HepG2 (cell line): Measurements from ENCODE around the gene ZNFX1. TPM values are rescaled to one million over a fixed set of nuclear protein-coding genes. Genes with fewer than 3 reads are reported as not detected.

Source experiments
- CBX2 ChIP-seq, 2 experiments: fragments of 200-600 bp in 1 of 2; sonication (generic); formaldehyde crosslinking in 1 of 2; IDR thresholded peaks; 2 replicates each; pipeline versions ENCODE4 v1.7.0 to v1.8.1; 2018 to 2022; ENCODE audit warnings: low read depth in 2 of 2, low read length in 1 of 2, mild to moderate bottlenecking in 1 of 2, missing genetic modification reagents in 1 of 2
- MAF1 ChIP-seq: sonication (generic); formaldehyde crosslinking; IDR thresholded peaks from 2 replicates; pipeline ENCODE4 v1.5.0; 2020; ENCODE audit warnings: missing genetic modification reagents, borderline replicate concordance
- MAZ ChIP-seq, 2 experiments: sonication (generic) in 1 of 2; formaldehyde crosslinking in 1 of 2; IDR thresholded peaks; 2 replicates each; pipeline versions ENCODE4 v1.5.0 to v1.6.1; 2012 to 2020; ENCODE audit warnings: low read depth in 2 of 2, mild to moderate bottlenecking in 2 of 2, borderline replicate concordance in 1 of 2, improper control_type of control experiment in 1 of 2, low read length in 1 of 2, missing genetic modification reagents in 1 of 2, moderate library complexity in 1 of 2
- MED8 ChIP-seq: sonication (generic); formaldehyde crosslinking; IDR thresholded peaks from 2 replicates; pipeline ENCODE4 v1.8.1; 2023; ENCODE audit warnings: mild to moderate bottlenecking, missing genetic modification reagents; ENCODE audit not compliant: insufficient replicate concordance
- NRL ChIP-seq: sonication (generic); formaldehyde crosslinking; IDR thresholded peaks from 2 replicates; pipeline ENCODE4 v1.5.0; 2020; ENCODE audit warnings: missing genetic modification reagents, mild to moderate bottlenecking, moderate library complexity, borderline replicate concordance
- PAF1 ChIP-seq: IDR thresholded peaks from 2 replicates; pipeline ENCODE4 v1.6.1; 2016; ENCODE audit warnings: missing genetic modification reagents, missing compliant biosample characterization
- SETDB1 ChIP-seq: sonication (generic); formaldehyde crosslinking; IDR thresholded peaks from 2 replicates; pipeline ENCODE4 v1.5.1; 2020; ENCODE audit warnings: missing genetic modification reagents, mild to moderate bottlenecking, borderline replicate concordance
- SMARCE1 ChIP-seq: fragments of 450-650 bp; IDR thresholded peaks from 2 replicates; pipeline ENCODE4 v1.6.1; 2017; ENCODE audit warnings: borderline replicate concordance
- SRY ChIP-seq: sonication (generic); formaldehyde crosslinking; IDR thresholded peaks from 2 replicates; pipeline ENCODE4 v1.8.0; 2022; ENCODE audit warnings: mild to moderate bottlenecking, missing genetic modification reagents
- ZNF180 ChIP-seq: sonication (generic); formaldehyde crosslinking; IDR thresholded peaks from 2 replicates; pipeline ENCODE4 v1.4.0; 2020; ENCODE audit warnings: low read depth, missing genetic modification reagents, borderline replicate concordance
- ZNF460 ChIP-seq: sonication (generic); formaldehyde crosslinking; IDR thresholded peaks from 2 replicates; pipeline ENCODE4 v1.5.1; 2020; ENCODE audit warnings: missing genetic modification reagents, mild to moderate bottlenecking, borderline replicate concordance
- polyA plus RNA-seq, 8 experiments: library from polyadenylated mRNA; depleted of rRNA in 3 of 8; stranded (reverse) in 7 of 8; unstranded in 1 of 8; fragments of >200 nt; fragmentation: Illumina TruSeq in 4 of 8; extraction: Trizol in 4 of 8; gene quantifications; 2 replicates each; pipeline versions ENCODE4 v1.2.1 to v1.2.3, GENCODE V29; 2011 to 2016; ENCODE audit warnings: low read depth in 4 of 8, missing spikeins in 1 of 8, mixed read lengths in 1 of 8; ENCODE audit not compliant: insufficient read depth in 1 of 8
- total RNA-seq, 5 experiments: library from RNA; depleted of rRNA; stranded (reverse); fragments of >200 nt; fragmentation: Illumina TruSeq; extraction: Trizol; gene quantifications; 2 replicates each; pipeline ENCODE4 v1.2.3, GENCODE V29; 2016; ENCODE audit warnings: low read depth in 1 of 5
- TF ChIP-seq, protein P1 (sequence below): sonication (generic); formaldehyde crosslinking; IDR thresholded peaks from 2 replicates; pipeline ENCODE4 v1.4.0; 2020; ENCODE audit warnings: missing genetic modification reagents
- TF ChIP-seq, protein P2 (sequence below): sonication (generic); formaldehyde crosslinking; IDR thresholded peaks from 2 replicates; pipeline ENCODE4 v1.5.1; 2020; ENCODE audit warnings: mild to moderate bottlenecking, missing genetic modification reagents, moderate library complexity
- TF ChIP-seq, protein P3 (sequence below): fragments of 450-650 bp; IDR thresholded peaks from 2 replicates; pipeline ENCODE4 v1.6.1; 2017
- TF ChIP-seq, protein P4 (sequence below): sonication (generic); formaldehyde crosslinking; IDR thresholded peaks from 2 replicates; pipeline ENCODE4 v1.5.0; 2020; ENCODE audit warnings: missing genetic modification reagents
- TF ChIP-seq, protein P5 (sequence below): sonication (generic); formaldehyde crosslinking; IDR thresholded peaks from 2 replicates; pipeline ENCODE4 v1.4.0; 2020; ENCODE audit warnings: mild to moderate bottlenecking, missing genetic modification reagents

The ZNFX1 gene
- total and polyA plus RNA-seq, 2 of the 13 experiments (the other 11 are each of a cell fraction or from before 2014, with no cell fraction given), result 2.9 to 11.1 TPM

DNA sequence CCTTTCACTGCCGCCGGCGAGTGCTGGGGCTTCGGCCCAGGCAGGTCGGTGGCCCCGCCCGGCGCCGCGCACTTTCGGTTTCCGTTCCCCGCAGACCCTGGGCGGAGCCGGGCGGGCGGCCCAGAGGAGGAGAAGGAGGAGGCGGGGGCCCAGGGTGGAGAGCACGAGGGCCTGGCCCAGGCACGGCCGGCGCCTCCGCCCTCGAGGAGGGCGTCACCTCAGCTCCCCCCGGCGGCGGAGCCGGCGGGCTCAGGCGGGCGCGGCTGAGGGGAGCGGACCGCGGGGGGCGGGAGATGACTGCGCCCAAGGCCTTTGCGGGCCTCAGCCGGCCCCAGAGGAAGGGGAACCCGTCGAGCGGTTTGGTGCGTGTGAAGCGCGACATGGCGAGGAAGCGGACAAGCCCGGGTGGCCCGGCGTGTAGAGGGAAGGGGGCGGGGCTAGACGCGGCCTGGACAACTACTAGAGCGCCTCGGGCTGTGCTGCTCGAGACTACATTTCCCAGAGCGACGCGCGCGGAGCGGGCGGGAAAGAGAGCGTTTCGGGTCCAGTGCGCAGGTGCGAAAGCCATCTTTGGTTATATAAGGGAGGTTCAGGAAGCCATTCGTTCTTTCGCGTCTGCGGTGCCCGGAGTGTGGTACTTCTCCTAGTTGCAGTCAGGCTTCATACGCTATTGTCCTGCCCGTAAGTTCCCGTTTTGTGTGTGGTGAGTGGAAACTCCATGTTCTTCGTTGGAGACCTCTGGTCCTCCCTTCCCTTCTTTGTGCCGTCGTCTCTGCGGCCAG is at the start of gene ZNFX1 (continued):
- TF ChIP-seq MAZ (IDR thresholded peaks at IDR 0.05; ENCODE audit: borderline replicate concordance, low read depth, low read length), result peak; percentile 97; the same call in 1 of the 2 replicates
- TF ChIP-seq MAZ (CRISPR knock-in tag; IDR thresholded peaks at IDR 0.05; ENCODE audit: low read depth), result peak; percentile 100
- TF ChIP-seq, protein P1, sequence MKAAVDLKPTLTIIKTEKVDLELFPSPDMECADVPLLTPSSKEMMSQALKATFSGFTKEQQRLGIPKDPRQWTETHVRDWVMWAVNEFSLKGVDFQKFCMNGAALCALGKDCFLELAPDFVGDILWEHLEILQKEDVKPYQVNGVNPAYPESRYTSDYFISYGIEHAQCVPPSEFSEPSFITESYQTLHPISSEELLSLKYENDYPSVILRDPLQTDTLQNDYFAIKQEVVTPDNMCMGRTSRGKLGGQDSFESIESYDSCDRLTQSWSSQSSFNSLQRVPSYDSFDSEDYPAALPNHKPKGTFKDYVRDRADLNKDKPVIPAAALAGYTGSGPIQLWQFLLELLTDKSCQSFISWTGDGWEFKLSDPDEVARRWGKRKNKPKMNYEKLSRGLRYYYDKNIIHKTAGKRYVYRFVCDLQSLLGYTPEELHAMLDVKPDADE, result peak; percentile 77; the same call in 1 of the 2 replicates
- no peak for TF ChIP-seq SMARCE1
- peak; percentile 97 for TF ChIP-seq ZNF180 (CRISPR knock-in tag)
- TF ChIP-seq, protein P2, sequence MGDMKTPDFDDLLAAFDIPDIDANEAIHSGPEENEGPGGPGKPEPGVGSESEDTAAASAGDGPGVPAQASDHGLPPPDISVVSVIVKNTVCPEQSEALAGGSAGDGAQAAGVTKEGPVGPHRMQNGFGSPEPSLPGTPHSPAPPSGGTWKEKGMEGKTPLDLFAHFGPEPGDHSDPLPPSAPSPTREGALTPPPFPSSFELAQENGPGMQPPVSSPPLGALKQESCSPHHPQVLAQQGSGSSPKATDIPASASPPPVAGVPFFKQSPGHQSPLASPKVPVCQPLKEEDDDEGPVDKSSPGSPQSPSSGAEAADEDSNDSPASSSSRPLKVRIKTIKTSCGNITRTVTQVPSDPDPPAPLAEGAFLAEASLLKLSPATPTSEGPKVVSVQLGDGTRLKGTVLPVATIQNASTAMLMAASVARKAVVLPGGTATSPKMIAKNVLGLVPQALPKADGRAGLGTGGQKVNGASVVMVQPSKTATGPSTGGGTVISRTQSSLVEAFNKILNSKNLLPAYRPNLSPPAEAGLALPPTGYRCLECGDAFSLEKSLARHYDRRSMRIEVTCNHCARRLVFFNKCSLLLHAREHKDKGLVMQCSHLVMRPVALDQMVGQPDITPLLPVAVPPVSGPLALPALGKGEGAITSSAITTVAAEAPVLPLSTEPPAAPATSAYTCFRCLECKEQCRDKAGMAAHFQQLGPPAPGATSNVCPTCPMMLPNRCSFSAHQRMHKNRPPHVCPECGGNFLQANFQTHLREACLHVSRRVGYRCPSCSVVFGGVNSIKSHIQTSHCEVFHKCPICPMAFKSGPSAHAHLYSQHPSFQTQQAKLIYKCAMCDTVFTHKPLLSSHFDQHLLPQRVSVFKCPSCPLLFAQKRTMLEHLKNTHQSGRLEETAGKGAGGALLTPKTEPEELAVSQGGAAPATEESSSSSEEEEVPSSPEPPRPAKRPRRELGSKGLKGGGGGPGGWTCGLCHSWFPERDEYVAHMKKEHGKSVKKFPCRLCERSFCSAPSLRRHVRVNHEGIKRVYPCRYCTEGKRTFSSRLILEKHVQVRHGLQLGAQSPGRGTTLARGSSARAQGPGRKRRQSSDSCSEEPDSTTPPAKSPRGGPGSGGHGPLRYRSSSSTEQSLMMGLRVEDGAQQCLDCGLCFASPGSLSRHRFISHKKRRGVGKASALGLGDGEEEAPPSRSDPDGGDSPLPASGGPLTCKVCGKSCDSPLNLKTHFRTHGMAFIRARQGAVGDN, result peak; percentile 98
- TF ChIP-seq SRY (CRISPR knock-in tag), result peak; percentile 92
- TF ChIP-seq MED8 (CRISPR knock-in tag), result peak; percentile 96
- TF ChIP-seq, protein P3, sequence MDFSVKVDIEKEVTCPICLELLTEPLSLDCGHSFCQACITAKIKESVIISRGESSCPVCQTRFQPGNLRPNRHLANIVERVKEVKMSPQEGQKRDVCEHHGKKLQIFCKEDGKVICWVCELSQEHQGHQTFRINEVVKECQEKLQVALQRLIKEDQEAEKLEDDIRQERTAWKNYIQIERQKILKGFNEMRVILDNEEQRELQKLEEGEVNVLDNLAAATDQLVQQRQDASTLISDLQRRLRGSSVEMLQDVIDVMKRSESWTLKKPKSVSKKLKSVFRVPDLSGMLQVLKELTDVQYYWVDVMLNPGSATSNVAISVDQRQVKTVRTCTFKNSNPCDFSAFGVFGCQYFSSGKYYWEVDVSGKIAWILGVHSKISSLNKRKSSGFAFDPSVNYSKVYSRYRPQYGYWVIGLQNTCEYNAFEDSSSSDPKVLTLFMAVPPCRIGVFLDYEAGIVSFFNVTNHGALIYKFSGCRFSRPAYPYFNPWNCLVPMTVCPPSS, result no peak
- TF ChIP-seq, protein P4, sequence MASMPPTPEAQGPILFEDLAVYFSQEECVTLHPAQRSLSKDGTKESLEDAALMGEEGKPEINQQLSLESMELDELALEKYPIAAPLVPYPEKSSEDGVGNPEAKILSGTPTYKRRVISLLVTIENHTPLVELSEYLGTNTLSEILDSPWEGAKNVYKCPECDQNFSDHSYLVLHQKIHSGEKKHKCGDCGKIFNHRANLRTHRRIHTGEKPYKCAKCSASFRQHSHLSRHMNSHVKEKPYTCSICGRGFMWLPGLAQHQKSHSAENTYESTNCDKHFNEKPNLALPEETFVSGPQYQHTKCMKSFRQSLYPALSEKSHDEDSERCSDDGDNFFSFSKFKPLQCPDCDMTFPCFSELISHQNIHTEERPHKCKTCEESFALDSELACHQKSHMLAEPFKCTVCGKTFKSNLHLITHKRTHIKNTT (CRISPR knock-in tag), result no peak
- peak; percentile 97 for TF ChIP-seq PAF1 (CRISPR knock-in tag)
- TF ChIP-seq MAF1 (CRISPR knock-in tag), result peak; percentile 97; the same call in 1 of the 2 replicates
- TF ChIP-seq, protein P5, sequence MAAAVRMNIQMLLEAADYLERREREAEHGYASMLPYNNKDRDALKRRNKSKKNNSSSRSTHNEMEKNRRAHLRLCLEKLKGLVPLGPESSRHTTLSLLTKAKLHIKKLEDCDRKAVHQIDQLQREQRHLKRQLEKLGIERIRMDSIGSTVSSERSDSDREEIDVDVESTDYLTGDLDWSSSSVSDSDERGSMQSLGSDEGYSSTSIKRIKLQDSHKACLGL, result peak; percentile 97
- peak; percentile 93; the same call in 1 of the 2 replicates for TF ChIP-seq NRL
- no peak; the same call in 1 of the 2 replicates for TF ChIP-seq CBX2 (IDR thresholded peaks at IDR 0.05; ENCODE audit: low read depth, low read length)
- no peak for TF ChIP-seq CBX2 (CRISPR knock-in tag; IDR thresholded peaks at IDR 0.05; ENCODE audit: low read depth)
- peak; percentile 49; the same call in 1 of the 2 replicates for TF ChIP-seq ZNF460
- TF ChIP-seq SETDB1, result no peak
